Measurements from ENCODE around the gene A2ML1. TPM values are rescaled to one million over a fixed set of nuclear protein-coding genes. Genes with fewer than 3 reads are reported as not detected.
"Not testable (repeated sequence)": the region's sequence is repeated elsewhere in the genome, so short reads cannot be mapped to it uniquely, and the experiment has no call there.

The A2ML1 gene
- total and polyA plus RNA-seq, 2 of the 4 experiments (the other 2 are of a cell fraction): not detected

DNA sequence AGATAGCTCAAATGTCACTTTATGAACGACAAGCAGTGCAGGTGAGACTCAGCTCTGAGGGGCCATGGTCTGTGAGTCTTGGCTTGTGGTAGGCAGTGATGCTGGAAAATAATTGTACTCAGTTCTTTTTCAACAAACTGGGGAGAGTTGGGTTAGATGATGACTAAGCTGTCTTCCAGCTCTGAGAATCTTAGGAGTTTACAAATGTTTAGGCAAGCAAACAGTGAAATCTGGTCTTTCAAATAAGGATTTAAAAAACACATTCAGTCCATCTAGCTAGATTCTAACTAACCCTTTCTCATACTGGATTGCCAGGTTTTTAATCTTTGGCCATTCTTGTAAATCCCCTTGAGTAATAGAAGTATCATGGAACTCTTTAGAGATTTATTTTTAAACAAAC lies 95.3 kb downstream of the A2ML1 start:
- Histone ChIP-seq H2AFZ (replicated peaks; ENCODE audit: low read length, poor library complexity) (no peak overlapping the region), H2BK20ac (ENCODE audit: low read depth, low read length) (no peak overlapping the region), H3K79me1 (ENCODE audit: low read depth in 1 of 2, low read length in 2 of 2) (peaks cover 7 to 31% of the 10 kb centered on the region in 2 experiments), H3K56ac (ENCODE audit: extremely low read depth, insufficient read depth, low read length) (no peak overlapping the region), H3K4me1 (ENCODE audit: control insufficient read depth, insufficient read depth, low read length) (peaks cover 2% of the 10 kb centered on the region), H2AK9ac (replicated peaks; ENCODE audit: low read depth, low read length, poor library complexity) (no peak overlapping the region), H3K27ac (ENCODE audit: insufficient read depth, low read length) (no peak overlapping the region), H3K36me3 (ENCODE audit: control insufficient read depth, insufficient read depth, low read length) (peaks cover 11% of the 10 kb centered on the region), H3K23ac (ENCODE audit: low read depth, low read length) (no peak overlapping the region), H4K5ac (ENCODE audit: low read depth, low read length) (no peak overlapping the region), H3K18ac (ENCODE audit: low read depth, low read length) (no peak overlapping the region; the same call in 1 of the 2 replicates), H3K9me3 (ENCODE audit: control insufficient read depth, insufficient read depth, low read length) (no peaks in the 10 kb centered on the region), H4K91ac (ENCODE audit: insufficient read depth, low read depth, low read length) (no peak overlapping the region), H3K9me1 (ENCODE audit: insufficient read depth, low read length) (peaks cover 12% of the 10 kb centered on the region), H3K9ac (ENCODE audit: low read depth, low read length) (no peak overlapping the region), H3K4me3 (ENCODE audit: insufficient read depth, low read depth, low read length) (no peak overlapping the region), H4K20me1 (ENCODE audit: insufficient read depth, low read length) (no peaks in the 10 kb centered on the region), H4K8ac (ENCODE audit: low read depth in 2 of 2, low read length in 2 of 2) (no peak overlapping the region), H3K14ac (replicated peaks; ENCODE audit: low read depth, low read length) (no peak overlapping the region), H2BK15ac (ENCODE audit: low read depth, low read length) (no peak overlapping the region), H2BK120ac (ENCODE audit: low read depth, low read length) (no peak overlapping the region), H2BK5ac (ENCODE audit: low read depth, low read length, poor library complexity, severe bottlenecking) (peak overlapping the region; percentile 14), H2AK5ac (ENCODE audit: low read depth, low read length) (peak overlapping the region; percentile 45; the same call in 1 of the 2 replicates), H3K4me2 (ENCODE audit: low read depth, low read length) (no peak overlapping the region), H3K27me3 (ENCODE audit: control insufficient read depth, insufficient read depth, low read length) (no peaks in the 10 kb centered on the region), H3K4ac (ENCODE audit: low read depth, low read length) (peak overlapping the region; percentile 18; the same call in 1 of the 2 replicates)
- DNase-seq: peak; percentile 65
- ChIA-PET POLR2A (ENCODE audit: unreplicated experiment) (no interaction called here), CTCF (interaction anchor here (1.2 to 1.4 kb wide), 2 partner anchors 28 to 32 kb away, joined by 4 read pairs; partner anchors contain the start of gene M6PR)
- no TSS peak for BruUV-seq (replicated peaks)
- TF ChIP-seq, protein P1, sequence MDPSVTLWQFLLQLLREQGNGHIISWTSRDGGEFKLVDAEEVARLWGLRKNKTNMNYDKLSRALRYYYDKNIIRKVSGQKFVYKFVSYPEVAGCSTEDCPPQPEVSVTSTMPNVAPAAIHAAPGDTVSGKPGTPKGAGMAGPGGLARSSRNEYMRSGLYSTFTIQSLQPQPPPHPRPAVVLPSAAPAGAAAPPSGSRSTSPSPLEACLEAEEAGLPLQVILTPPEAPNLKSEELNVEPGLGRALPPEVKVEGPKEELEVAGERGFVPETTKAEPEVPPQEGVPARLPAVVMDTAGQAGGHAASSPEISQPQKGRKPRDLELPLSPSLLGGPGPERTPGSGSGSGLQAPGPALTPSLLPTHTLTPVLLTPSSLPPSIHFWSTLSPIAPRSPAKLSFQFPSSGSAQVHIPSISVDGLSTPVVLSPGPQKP (IDR thresholded peaks at IDR 0.05; ENCODE audit: borderline replicate concordance, low read depth, low read length): no peak
- TF ChIP-seq MAFK (IDR thresholded peaks at IDR 0.05; ENCODE audit: low read depth, low read length) (0 out of 2 replicates have a peak, but pooled peaks have one; percentile 28), FOS (IDR thresholded peaks at IDR 0.05; ENCODE audit: low read depth, low read length) (no peak), MXI1 (IDR thresholded peaks at IDR 0.05; ENCODE audit: borderline replicate concordance, low read depth, low read length) (no peak), SMC3 (IDR thresholded peaks at IDR 0.05; ENCODE audit: low read depth, low read length) (no peak)
- TF ChIP-seq, protein P2, sequence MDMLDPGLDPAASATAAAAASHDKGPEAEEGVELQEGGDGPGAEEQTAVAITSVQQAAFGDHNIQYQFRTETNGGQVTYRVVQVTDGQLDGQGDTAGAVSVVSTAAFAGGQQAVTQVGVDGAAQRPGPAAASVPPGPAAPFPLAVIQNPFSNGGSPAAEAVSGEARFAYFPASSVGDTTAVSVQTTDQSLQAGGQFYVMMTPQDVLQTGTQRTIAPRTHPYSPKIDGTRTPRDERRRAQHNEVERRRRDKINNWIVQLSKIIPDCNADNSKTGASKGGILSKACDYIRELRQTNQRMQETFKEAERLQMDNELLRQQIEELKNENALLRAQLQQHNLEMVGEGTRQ (IDR thresholded peaks at IDR 0.05; ENCODE audit: low read depth, low read length): no peak
- intact Hi-C loops (cut with micrococcal nuclease) (no loop called here), dilution Hi-C loops (cut with HindIII; ENCODE audit: low sequenced_read_pairs, unreplicated experiment) (no loop called here), in situ Hi-C loops (cut with MboI; ENCODE audit: low sequenced_read_pairs) (no loop called here)
- peak; percentile 21 for ATAC-seq (ENCODE audit: low read depth)
- WGBS, 2 experiments (ENCODE audit: extremely low coverage in 2 of 2, insufficient read length in 1 of 2): no CpG with 5 or more reads among the region's 1 CpG

DNA sequence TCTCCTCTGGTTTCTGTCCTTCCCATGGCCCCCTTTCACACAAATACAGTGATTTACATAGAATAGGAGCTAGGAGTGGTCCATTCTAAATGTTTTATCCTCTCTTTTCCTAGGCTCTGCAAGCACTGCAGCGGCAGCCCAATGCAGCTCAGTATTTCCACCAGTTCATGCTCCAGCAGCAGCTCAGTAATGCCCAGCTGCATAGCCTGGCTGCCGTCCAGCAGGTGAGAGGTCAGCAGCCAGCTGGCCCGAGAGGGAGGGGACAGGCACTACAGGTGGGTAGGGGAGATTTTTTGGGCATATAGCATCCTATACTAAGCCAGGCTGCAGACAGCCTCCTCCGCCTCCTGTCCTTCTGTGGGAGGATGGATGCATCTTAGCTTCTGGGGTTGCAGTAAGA lies 97.2 kb downstream of the A2ML1 start:
- H2AFZ ChIP-seq (replicated peaks; ENCODE audit: low read length, poor library complexity); DNase-seq; H2BK15ac ChIP-seq (ENCODE audit: low read depth, low read length); POLR2A ChIA-PET (ENCODE audit: unreplicated experiment); H3K27me3 ChIP-seq (ENCODE audit: control insufficient read depth, insufficient read depth, low read length); H4K20me1 ChIP-seq (ENCODE audit: insufficient read depth, low read length); H2BK5ac ChIP-seq (ENCODE audit: low read depth, low read length, poor library complexity, severe bottlenecking); H2AK5ac ChIP-seq (ENCODE audit: low read depth, low read length); H3K14ac ChIP-seq (replicated peaks; ENCODE audit: low read depth, low read length); H2AK9ac ChIP-seq (replicated peaks; ENCODE audit: low read depth, low read length, poor library complexity); H3K4me1 ChIP-seq (ENCODE audit: control insufficient read depth, insufficient read depth, low read length); H2BK120ac ChIP-seq (ENCODE audit: low read depth, low read length); dilution Hi-C loops (cut with HindIII; ENCODE audit: low sequenced_read_pairs, unreplicated experiment); H3K4me2 ChIP-seq (ENCODE audit: low read depth, low read length); H3K4ac ChIP-seq (ENCODE audit: low read depth, low read length); H3K18ac ChIP-seq (ENCODE audit: low read depth, low read length); H2BK20ac ChIP-seq (ENCODE audit: low read depth, low read length); H3K9me3 ChIP-seq (ENCODE audit: control insufficient read depth, insufficient read depth, low read length); H4K91ac ChIP-seq (ENCODE audit: insufficient read depth, low read depth, low read length); H4K5ac ChIP-seq (ENCODE audit: low read depth, low read length); in situ Hi-C loops (cut with MboI; ENCODE audit: low sequenced_read_pairs); ATAC-seq (ENCODE audit: low read depth); H3K27ac ChIP-seq (ENCODE audit: insufficient read depth, low read length); H4K8ac ChIP-seq (ENCODE audit: low read depth in 2 of 2, low read length in 2 of 2); H3K4me3 ChIP-seq (ENCODE audit: insufficient read depth, low read depth, low read length); H3K23ac ChIP-seq (ENCODE audit: low read depth, low read length); intact Hi-C loops (cut with micrococcal nuclease); H3K56ac ChIP-seq (ENCODE audit: extremely low read depth, insufficient read depth, low read length); BruUV-seq (replicated peaks); H3K9ac ChIP-seq (ENCODE audit: low read depth, low read length): not testable (repeated sequence)
- CTCF ChIA-PET: interaction anchor here (0.6 kb wide), 1 partner anchor 119 kb away, joined by 3 read pairs; no protein-coding TSS in a partner anchor
- H3K9me1 ChIP-seq (ENCODE audit: insufficient read depth, low read length): peaks cover 12% of the 10 kb centered on the region
- peaks cover 11% of the 10 kb centered on the region for H3K36me3 ChIP-seq (ENCODE audit: control insufficient read depth, insufficient read depth, low read length)
- peaks cover 7 to 30% of the 10 kb centered on the region in 2 experiments for H3K79me1 ChIP-seq (ENCODE audit: low read depth in 1 of 2, low read length in 2 of 2)
- WGBS, 2 experiments (ENCODE audit: extremely low coverage in 2 of 2, insufficient read length in 1 of 2): no CpG with 5 or more reads among the region's 4 CpGs
